ENCODE measurements around the gene FBXW11.

FBXW11 gene

DNA sequence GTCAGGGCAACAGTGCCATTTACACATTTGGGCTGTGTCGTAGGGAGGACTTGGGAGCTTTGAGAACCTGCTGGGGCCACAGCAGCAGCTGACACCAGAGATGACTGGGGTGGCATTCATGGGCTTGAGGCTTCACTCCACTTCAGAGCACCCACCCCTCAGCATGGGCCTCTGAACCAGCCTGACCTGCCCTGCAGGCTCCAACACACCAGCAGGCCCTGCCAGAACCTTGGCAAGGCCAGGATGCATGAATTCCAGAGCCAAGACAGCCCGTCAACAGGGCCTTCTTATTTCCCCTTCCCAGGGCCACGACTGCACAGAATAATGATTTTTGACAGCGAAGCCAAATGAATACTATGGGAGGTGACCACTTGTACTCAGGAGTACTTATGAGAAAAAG is 143.8 kb downstream of the FBXW11 start:
- TF ChIP-seq, protein P1, sequence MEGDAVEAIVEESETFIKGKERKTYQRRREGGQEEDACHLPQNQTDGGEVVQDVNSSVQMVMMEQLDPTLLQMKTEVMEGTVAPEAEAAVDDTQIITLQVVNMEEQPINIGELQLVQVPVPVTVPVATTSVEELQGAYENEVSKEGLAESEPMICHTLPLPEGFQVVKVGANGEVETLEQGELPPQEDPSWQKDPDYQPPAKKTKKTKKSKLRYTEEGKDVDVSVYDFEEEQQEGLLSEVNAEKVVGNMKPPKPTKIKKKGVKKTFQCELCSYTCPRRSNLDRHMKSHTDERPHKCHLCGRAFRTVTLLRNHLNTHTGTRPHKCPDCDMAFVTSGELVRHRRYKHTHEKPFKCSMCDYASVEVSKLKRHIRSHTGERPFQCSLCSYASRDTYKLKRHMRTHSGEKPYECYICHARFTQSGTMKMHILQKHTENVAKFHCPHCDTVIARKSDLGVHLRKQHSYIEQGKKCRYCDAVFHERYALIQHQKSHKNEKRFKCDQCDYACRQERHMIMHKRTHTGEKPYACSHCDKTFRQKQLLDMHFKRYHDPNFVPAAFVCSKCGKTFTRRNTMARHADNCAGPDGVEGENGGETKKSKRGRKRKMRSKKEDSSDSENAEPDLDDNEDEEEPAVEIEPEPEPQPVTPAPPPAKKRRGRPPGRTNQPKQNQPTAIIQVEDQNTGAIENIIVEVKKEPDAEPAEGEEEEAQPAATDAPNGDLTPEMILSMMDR (IDR thresholded peaks at IDR 0.05): no peak

DNA sequence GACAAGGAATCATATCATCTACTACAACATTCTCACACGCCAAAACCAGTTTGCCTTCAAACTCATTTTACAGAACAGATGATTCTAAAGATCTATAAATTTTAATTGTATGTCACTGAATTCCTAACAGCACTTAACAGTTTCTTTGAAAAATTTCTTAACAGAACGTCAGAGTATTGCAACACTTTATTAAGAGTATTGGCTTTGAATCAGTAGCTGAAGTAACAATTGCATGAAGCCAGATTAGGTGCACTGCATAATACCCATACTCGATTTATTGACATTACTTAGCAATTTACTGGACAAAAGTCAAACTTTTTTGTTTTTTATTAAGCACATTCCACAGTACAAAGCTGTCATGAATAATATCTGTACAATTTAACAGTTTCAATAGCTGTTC is 145.1 kb downstream of the FBXW11 start:
- TF ChIP-seq, protein P1 (IDR thresholded peaks at IDR 0.05): no peak

DNA sequence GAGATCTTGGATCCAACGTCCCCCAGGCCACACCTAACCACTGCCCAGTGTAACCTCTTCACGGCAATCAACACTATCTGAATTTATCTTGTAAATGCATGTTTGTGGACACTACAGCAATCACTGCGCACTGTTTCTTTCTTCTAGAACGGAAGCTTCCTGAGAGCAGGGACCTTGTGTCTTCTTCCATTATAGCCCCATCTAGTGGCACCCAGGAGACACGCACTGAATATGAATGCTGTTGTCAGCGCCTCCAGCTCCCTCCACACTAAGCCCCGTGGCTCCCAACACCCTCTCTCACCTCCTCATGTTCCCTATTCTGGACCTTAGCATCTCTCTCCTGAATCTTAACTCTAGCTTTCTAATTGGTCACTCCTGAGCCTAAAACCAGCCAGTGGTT is 148.1 kb downstream of the FBXW11 start:
- TF ChIP-seq, protein P1 (IDR thresholded peaks at IDR 0.05): peak; percentile 36; the same call in 1 of the 2 replicates

DNA sequence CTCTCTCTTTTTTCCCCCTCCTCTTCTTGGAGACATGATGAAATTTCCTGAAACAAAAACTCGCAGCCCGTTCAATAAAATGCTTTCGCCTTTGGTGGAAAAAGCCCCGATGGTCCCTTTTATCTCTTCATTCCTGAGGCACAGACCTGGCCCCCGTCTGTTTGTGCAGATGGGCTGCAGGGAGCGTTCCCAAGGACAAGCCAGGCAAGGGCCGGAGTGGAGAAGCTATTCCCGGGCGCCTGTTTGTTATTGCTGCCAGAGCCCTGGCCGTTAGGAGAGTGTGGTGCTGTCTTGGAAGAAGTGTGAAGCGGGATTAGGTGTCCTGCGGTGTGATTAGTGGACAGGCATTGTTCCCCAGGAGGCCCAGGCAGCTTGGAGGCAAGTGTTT is 149.0 kb downstream of the FBXW11 start:
- TF ChIP-seq, protein P1 (IDR thresholded peaks at IDR 0.05): no peak

DNA sequence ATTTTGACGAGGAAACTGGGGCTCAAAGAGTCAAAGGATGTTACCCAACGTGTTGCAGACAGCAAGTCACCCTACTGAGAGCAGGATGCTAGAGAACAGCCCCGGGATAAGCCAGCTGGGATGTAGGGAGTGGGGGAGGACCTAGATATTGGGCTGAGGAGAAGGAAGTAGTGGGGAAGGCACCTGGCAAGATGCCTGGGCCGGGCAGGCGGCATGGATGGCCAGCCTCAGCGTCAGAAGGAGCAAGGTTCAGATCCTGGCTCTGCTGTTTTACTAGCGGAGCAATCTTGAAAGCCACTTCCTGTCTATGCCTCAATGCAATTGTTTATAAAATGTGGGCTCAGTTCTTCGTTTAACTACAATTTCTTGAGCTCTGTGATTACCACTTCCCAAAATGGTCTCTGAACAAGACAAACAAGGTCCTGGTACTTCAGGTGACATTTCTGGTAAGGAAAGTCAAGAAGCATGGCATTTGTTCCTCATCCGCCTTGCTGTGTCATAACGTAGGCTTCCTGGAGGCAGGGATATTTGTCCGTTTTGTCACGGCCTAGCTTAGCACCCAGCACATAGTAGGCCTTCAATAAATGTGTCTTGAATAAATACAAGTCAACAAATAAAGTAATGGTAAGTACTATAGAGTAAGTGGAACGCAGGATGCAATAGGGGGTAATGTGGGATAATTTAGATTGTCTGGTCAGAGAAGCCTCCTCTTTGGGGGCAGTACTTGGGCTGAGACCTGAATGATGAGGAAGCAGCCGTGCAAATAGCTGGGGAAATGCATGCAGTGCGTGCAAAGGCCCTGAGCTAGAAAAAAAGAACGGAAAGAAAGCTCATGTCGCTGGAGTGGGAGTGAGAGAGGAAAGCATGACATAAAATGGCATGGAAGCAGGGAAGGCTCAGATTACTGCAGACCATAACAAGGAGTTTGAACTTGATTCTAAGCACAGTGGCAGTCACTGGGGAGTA is 150.4 kb downstream of the FBXW11 start:
- TF ChIP-seq, protein P1 (IDR thresholded peaks at IDR 0.05): no peak

DNA sequence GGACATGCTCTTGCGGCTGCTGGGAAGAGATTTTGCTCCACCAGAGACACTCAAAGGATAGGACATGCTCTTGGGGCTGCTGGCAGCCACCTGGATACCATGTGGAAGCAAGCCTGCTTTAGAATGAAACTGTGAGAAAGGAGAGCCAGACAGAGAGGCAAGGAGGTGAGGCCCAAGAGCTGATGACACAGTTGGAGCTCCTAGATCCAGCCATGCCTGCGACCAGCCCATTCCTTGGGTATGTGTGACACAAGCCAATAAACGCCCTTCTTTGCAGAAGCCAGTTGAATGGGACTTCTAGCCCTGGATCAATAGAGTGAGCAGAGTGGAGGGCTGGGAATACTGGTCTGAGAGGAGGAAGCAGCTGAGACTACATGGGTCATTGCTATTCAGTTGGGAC is 151.2 kb downstream of the FBXW11 start:
- TF ChIP-seq, protein P1 (IDR thresholded peaks at IDR 0.05): no peak

DNA sequence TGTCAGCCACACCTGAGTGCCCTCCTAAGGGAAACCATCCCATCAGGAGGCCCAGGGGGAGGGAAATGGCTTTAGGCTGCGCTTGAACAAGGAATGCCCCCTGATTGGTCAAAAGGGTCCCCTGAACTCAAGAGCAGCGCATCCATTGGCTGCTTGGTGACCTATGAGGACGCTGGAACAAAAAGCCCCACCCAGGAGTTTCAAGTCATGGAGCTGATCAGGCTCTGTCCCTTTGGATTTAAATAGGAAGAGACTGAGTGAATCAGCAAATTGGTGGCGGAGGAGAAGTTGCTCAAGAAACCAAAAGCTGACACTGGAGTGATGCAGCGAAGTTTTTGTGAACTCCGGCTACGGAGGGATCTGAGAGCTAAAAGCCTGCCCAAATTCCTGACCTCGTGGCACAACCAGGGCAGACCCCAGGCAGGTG is 154.2 kb downstream of the FBXW11 start:
- TF ChIP-seq, protein P1 (IDR thresholded peaks at IDR 0.05): no peak

Data from LNCAP (cell line).